Measurements from ENCODE around the gene LFNG. TPM values are rescaled to one million over a fixed set of nuclear protein-coding genes. Genes with fewer than 3 reads are reported as not detected.

The LFNG gene
- total RNA-seq, 1 experiment from 2014 or later, result 4.5 TPM

DNA sequence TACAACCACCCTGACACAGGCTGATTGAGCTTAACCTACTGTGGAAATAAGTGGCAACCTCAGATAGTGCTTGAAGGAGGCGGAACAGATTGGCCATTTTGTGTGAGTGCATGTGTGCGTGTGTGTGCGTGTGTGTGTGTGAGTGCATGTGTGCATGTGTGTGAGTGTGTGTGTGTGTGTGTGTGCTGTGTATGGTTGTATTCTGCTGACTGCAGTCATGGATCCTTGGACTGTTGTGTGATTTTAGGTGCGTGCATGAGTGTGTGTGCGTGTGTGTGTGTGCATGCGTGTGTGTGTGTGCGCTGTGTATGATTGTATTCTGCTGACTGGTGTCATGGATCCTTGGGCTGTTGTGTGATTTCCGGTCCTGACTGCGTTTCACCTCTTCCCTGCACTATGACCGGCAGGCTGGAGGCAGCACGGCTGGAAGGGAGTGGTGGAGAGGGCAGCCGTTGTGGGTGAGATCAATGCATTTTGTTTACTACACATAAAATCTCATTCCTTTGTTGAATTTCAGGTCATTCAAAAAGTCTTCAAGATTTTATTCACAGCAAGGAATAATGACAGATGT, 45.5 kb downstream of the LFNG start:
- POLR2A ChIA-PET, result no interaction called here
- CTCF ChIA-PET, result no interaction called here
- Mint-ChIP-seq H3K36me3 (ENCODE audit: insufficient read depth, unreplicated experiment) (peaks cover 5% of the 10 kb centered on the region), H3K27ac (ENCODE audit: unreplicated experiment) (no peak overlapping the region), H3K4me3 (ENCODE audit: unreplicated experiment) (no peak overlapping the region), H3K27me3 (ENCODE audit: insufficient read depth, unreplicated experiment) (no peaks in the 10 kb centered on the region), H3K9me3 (ENCODE audit: unreplicated experiment) (no peaks in the 10 kb centered on the region), H3K4me1 (ENCODE audit: low read depth, unreplicated experiment) (peaks cover 3% of the 10 kb centered on the region)
- no peak overlapping the region for H3K4me3 ChIP-seq (ENCODE audit: low read depth, low read length)
- H3K27me3 ChIP-seq (replicated peaks; ENCODE audit: control insufficient read depth, insufficient read depth, low read length), result no peaks in the 10 kb centered on the region
- no TSS peak for BruUV-seq (replicated peaks)
- no peak for DNase-seq
- intact Hi-C loops (cut with micrococcal nuclease; ENCODE audit: unreplicated experiment), result no loop called here
- no peaks in the 10 kb centered on the region; the same call in none of the 2 replicates for H3K36me3 ChIP-seq (ENCODE audit: control insufficient read depth, insufficient read depth, low read length)
- no peaks in the 10 kb centered on the region; the same call in 1 of the 2 replicates for H3K4me1 ChIP-seq
- TF ChIP-seq, protein P1, sequence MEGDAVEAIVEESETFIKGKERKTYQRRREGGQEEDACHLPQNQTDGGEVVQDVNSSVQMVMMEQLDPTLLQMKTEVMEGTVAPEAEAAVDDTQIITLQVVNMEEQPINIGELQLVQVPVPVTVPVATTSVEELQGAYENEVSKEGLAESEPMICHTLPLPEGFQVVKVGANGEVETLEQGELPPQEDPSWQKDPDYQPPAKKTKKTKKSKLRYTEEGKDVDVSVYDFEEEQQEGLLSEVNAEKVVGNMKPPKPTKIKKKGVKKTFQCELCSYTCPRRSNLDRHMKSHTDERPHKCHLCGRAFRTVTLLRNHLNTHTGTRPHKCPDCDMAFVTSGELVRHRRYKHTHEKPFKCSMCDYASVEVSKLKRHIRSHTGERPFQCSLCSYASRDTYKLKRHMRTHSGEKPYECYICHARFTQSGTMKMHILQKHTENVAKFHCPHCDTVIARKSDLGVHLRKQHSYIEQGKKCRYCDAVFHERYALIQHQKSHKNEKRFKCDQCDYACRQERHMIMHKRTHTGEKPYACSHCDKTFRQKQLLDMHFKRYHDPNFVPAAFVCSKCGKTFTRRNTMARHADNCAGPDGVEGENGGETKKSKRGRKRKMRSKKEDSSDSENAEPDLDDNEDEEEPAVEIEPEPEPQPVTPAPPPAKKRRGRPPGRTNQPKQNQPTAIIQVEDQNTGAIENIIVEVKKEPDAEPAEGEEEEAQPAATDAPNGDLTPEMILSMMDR (IDR thresholded peaks at IDR 0.05; ENCODE audit: insufficient read depth in 1 of 2, low read depth in 1 of 2, low read length in 1 of 2, severe bottlenecking in 1 of 2, unreplicated experiment in 1 of 2), result no peak
- H3K9me3 ChIP-seq, result no peaks in the 10 kb centered on the region

DNA sequence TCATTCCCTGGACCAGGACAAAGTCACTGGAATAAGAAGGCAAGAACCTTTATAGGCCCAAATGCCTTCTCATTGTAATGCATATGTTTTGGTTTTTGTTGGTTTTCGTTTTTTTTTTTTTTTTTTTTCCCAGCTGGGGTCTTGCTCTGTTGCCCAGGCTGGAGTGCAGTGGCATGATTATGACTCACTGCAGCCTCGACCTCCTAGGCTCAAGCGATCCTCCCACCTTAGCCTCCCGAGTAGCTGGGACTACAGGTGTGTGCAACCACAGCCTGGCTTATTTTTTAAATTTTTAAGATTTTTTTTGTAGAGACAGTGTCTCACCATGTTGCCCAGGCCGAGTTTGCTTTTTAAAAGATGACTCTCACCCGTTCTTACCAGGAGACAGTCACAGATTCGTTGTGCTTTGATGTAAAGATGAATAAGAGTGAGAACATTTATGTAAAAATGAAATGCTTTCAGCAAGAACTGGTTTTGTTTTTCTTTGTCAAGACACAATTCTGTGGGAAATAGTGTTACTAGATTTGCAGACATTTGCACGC, 46.8 kb downstream of the LFNG start:
- ChIA-PET CTCF (interaction anchor here (0.6 kb wide), 1 partner anchor 902 kb away, joined by 3 read pairs; no protein-coding TSS in a partner anchor), POLR2A (no interaction called here)
- H3K4me1 ChIP-seq, result 0 out of 2 replicates have a peak, but pooled peaks cover 1% of the 10 kb centered on the region
- intact Hi-C loops (cut with micrococcal nuclease; ENCODE audit: unreplicated experiment), result no loop called here
- peaks cover 5% of the 10 kb centered on the region for H3K36me3 Mint-ChIP-seq (ENCODE audit: insufficient read depth, unreplicated experiment)
- H3K27ac Mint-ChIP-seq (ENCODE audit: unreplicated experiment), result no peak overlapping the region
- H3K36me3 ChIP-seq (ENCODE audit: control insufficient read depth, insufficient read depth, low read length), result no peaks in the 10 kb centered on the region; the same call in none of the 2 replicates
- H3K4me3 ChIP-seq (ENCODE audit: low read depth, low read length), result no peak overlapping the region
- H3K4me3 Mint-ChIP-seq (ENCODE audit: unreplicated experiment), result no peak overlapping the region
- TF ChIP-seq, protein P1 (IDR thresholded peaks at IDR 0.05; ENCODE audit: insufficient read depth in 1 of 2, low read depth in 1 of 2, low read length in 1 of 2, severe bottlenecking in 1 of 2, unreplicated experiment in 1 of 2), result no peak
- H3K9me3 Mint-ChIP-seq (ENCODE audit: unreplicated experiment), result no peaks in the 10 kb centered on the region
- H3K9me3 ChIP-seq, result no peaks in the 10 kb centered on the region
- H3K4me1 Mint-ChIP-seq (ENCODE audit: low read depth, unreplicated experiment), result no peaks in the 10 kb centered on the region
- no peaks in the 10 kb centered on the region for H3K27me3 Mint-ChIP-seq (ENCODE audit: insufficient read depth, unreplicated experiment)
- DNase-seq, result no peak
- no TSS peak for BruUV-seq (replicated peaks)
- H3K27me3 ChIP-seq (replicated peaks; ENCODE audit: control insufficient read depth, insufficient read depth, low read length), result no peaks in the 10 kb centered on the region

DNA sequence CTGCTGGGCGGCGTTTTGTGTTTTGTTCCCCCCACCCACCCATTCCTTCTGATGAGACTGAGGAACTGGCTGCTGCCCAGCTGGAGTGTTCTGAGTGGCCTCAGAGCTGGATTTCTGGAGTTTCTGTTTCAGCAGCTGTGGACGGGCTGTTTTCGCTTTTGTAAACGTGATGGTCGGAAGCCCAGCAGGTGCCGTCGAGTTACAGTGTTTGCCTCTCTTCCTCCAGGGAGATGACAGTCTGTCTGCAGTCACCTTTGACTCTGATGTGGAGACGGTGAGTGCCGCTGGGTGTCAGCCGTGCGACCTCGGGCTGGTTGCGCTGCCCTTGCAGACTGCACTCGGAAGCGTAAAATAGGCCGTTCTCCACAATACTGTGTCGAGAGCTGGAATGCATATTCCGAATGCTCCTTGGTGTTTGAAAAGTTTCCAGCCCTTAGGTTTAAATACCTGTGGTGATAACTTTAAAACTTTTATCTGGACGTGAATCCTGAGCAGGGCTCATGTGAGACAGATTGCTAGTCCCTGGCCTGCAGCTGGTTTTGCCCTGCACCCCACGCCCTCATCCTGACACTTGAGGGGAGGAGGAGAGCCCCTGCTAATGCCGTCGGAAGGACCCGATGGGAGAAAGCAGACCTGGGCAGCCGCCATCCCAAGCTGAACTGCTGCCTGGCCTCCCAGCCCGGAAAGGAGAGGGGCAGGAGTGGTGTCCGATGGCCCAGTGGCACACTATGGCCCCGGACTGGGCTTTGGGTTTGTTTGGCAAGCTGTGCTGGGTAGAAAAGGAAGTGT, 47.5 kb downstream of the LFNG start:
- no peak overlapping the region for H3K4me3 Mint-ChIP-seq (ENCODE audit: unreplicated experiment)
- TF ChIP-seq, protein P1 (IDR thresholded peaks at IDR 0.05; ENCODE audit: insufficient read depth in 1 of 2, low read depth in 1 of 2, low read length in 1 of 2, severe bottlenecking in 1 of 2, unreplicated experiment in 1 of 2), result no peak
- H3K4me1 Mint-ChIP-seq (ENCODE audit: low read depth, unreplicated experiment), result no peaks in the 10 kb centered on the region
- Histone ChIP-seq H3K36me3 (ENCODE audit: control insufficient read depth, insufficient read depth, low read length) (no peaks in the 10 kb centered on the region; the same call in none of the 2 replicates), H3K9me3 (no peaks in the 10 kb centered on the region), H3K27me3 (replicated peaks; ENCODE audit: control insufficient read depth, insufficient read depth, low read length) (no peaks in the 10 kb centered on the region), H3K4me1 (peaks cover 6% of the 10 kb centered on the region; the same call in 1 of the 2 replicates), H3K4me3 (ENCODE audit: low read depth, low read length) (no peak overlapping the region)
- no peaks in the 10 kb centered on the region for H3K27me3 Mint-ChIP-seq (ENCODE audit: insufficient read depth, unreplicated experiment)
- ChIA-PET CTCF (no interaction called here), POLR2A (no interaction called here)
- BruUV-seq (replicated peaks), result no TSS peak
- DNase-seq, result no peak
- H3K27ac Mint-ChIP-seq (ENCODE audit: unreplicated experiment), result no peak overlapping the region
- intact Hi-C loops (cut with micrococcal nuclease; ENCODE audit: unreplicated experiment), result loop anchor here (1.0 kb wide), 1 partner anchor 114 kb away; no protein-coding TSS in a partner anchor
- peaks cover 5% of the 10 kb centered on the region for H3K36me3 Mint-ChIP-seq (ENCODE audit: insufficient read depth, unreplicated experiment)
- no peaks in the 10 kb centered on the region for H3K9me3 Mint-ChIP-seq (ENCODE audit: unreplicated experiment)
